PC-3 (cell line): ENCODE results near the gene MYH7B.

Experiments
- CTCF ChIP-seq: fragments of 300-600 bp; sonication (generic); conservative IDR thresholded peaks from 2 replicates; pipeline ENCODE4 v1.5.1; 2017; ENCODE audit warnings: antibody characterized with exemption, low read depth, mild to moderate bottlenecking, low read length
- EZH2 ChIP-seq: fragments of 300-600 bp; sonication (generic); IDR thresholded peaks from one replicate; pipeline ENCODE4 v1.6.1; 2017; ENCODE audit warnings: antibody characterized with exemption, mild to moderate bottlenecking, low read length; ENCODE audit not compliant: unreplicated experiment
- EZH2phosphoT487 ChIP-seq: fragments of 300-600 bp; sonication (generic); IDR thresholded peaks from 2 replicates; pipeline ENCODE4 v1.6.1; 2018; ENCODE audit warnings: mild to moderate bottlenecking, antibody characterized with exemption, low read length, borderline replicate concordance

DNA sequence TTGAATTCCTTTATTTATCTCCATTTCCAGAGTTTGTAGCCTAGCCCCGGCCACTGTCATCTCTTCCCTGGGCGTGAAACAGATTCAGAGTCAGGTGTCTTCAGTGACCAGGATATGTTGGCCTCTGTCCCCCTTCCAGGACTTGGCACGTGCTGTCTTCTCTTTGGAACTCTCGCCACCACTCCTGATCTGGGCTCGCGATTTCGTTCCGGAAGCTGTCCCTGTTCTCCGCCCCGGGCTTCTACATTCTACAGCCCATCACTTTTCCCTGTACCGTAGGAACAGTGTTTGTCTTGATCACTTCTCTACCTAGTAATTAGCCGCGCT, 801 bp upstream of the MYH7B start:
- TF ChIP-seq CTCF (no peak), EZH2 (no peak), EZH2phosphoT487 (no peak)
